Activated CD8-positive, alpha-beta memory T cell treated with anti-CD3 and anti-CD28 coated beads, Interleukin-2, amount 50 U/mL, for 24 hours (primary cell): Measurements from ENCODE around the gene LPGAT1.

Source experiments
- DNase-seq: peaks from one replicate; pipeline ENCODE4 v3.0.0-alpha.2; 2020; ENCODE audit errors: extremely low read depth

LPGAT1 gene

GRCh38 chr1:211828584-211829342 is 1.8 kb downstream of the LPGAT1 start:
- DNase-seq: no peak

GRCh38 chr1:211827051-211827450 is 3.5 kb downstream of the LPGAT1 start:
- no peak for DNase-seq

GRCh38 chr1:211825980-211826379 is 4.6 kb downstream of the LPGAT1 start:
- no peak for DNase-seq

- no peak for DNase-seq
Measured at GRCh38 chr1:211822677-211823407, 7.7 kb downstream of the LPGAT1 start.

GRCh38 chr1:211816586-211816985 is 14.0 kb downstream of the LPGAT1 start:
- no peak for DNase-seq

- DNase-seq: no peak
Measured at GRCh38 chr1:211814313-211814712, 16.2 kb downstream of the LPGAT1 start.

- DNase-seq: no peak
Measured at GRCh38 chr1:211813590-211813989, 17.0 kb downstream of the LPGAT1 start.

- DNase-seq: no peak
Measured at GRCh38 chr1:211812584-211812983, 18.0 kb downstream of the LPGAT1 start.

- no peak for DNase-seq
Measured at GRCh38 chr1:211811848-211812247, 18.7 kb downstream of the LPGAT1 start.

- no peak for DNase-seq
Measured at GRCh38 chr1:211811126-211811525, 19.4 kb downstream of the LPGAT1 start.

- no peak for DNase-seq
Measured at GRCh38 chr1:211808475-211808874, 22.1 kb downstream of the LPGAT1 start.

GRCh38 chr1:211804915-211805314 is 25.6 kb downstream of the LPGAT1 start:
- DNase-seq: no peak

GRCh38 chr1:211800925-211801607 is 29.5 kb downstream of the LPGAT1 start:
- DNase-seq: no peak

- DNase-seq: no peak
Measured at GRCh38 chr1:211797994-211798393, 32.6 kb downstream of the LPGAT1 start.

GRCh38 chr1:211791979-211792378 is 38.6 kb downstream of the LPGAT1 start:
- DNase-seq: no peak

- DNase-seq: no peak
Measured at GRCh38 chr1:211789641-211790464, 40.7 kb downstream of the LPGAT1 start.

- no peak for DNase-seq
Measured at GRCh38 chr1:211788626-211789025, 41.9 kb downstream of the LPGAT1 start.

GRCh38 chr1:211783897-211784296 is 46.7 kb downstream of the LPGAT1 start:
- DNase-seq: no peak

GRCh38 chr1:211783266-211783665 is 47.3 kb downstream of the LPGAT1 start:
- DNase-seq: no peak

GRCh38 chr1:211781260-211781659 is 49.3 kb downstream of the LPGAT1 start:
- DNase-seq: no peak

- DNase-seq: no peak
Measured at GRCh38 chr1:211775170-211775569, 55.4 kb downstream of the LPGAT1 start.

GRCh38 chr1:211764701-211765100 is 65.9 kb downstream of the LPGAT1 start:
- no peak for DNase-seq
